ENCODE measurements around the gene CNTN4. TPM values are rescaled to one million over a fixed set of nuclear protein-coding genes. Genes with fewer than 3 reads are reported as not detected.

The CNTN4 gene
- total RNA-seq, 1 donor from 2014 or later, result 56.9 TPM

- no peak for DNase-seq
Measured at GRCh38 chr3:2415083-2415482, 316.4 kb downstream of the CNTN4 start.

DNA sequence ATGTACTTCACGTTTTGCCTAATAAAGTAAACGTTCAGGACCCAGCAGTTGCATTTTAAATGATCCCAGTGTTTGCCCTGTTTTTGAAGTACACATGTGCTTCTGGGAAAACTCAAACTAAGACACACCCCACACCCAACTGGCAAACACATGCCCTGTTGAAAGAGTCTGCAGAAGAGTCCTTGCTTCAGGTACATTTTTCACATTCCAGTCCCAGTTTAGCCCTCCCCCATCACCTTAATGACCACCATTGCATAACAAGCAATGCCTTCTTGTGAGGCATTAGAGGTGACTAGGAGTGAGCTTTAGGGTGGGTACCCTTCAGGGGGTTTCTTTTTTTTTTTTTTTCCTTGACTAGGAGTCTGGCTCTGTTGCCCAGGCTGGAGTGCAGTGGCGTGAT, 322.3 kb downstream of the CNTN4 start:
- DNase-seq, result no peak

DNA sequence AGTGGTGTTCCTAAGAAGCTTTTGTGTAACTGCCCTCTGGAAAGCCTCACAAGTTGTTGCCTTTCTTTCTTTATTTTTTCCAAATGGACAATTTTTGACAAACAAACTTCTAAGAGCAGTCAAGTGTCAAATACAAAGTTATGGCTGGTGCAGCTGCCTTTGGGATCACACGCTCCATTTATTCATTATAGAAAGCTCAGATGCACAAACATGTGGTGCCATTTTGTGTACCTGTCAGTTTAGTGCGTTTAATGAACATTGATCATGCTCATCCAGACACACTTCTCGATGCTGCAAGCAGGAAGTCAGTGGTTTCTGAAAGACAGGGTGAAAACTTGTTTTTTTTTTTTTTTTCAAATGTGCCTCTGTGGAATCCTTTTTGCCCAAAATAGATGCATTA, 324.5 kb downstream of the CNTN4 start:
- DNase-seq, result no peak

- no peak for DNase-seq
Measured at GRCh38 chr3:2441558-2441957, 342.9 kb downstream of the CNTN4 start.

DNA sequence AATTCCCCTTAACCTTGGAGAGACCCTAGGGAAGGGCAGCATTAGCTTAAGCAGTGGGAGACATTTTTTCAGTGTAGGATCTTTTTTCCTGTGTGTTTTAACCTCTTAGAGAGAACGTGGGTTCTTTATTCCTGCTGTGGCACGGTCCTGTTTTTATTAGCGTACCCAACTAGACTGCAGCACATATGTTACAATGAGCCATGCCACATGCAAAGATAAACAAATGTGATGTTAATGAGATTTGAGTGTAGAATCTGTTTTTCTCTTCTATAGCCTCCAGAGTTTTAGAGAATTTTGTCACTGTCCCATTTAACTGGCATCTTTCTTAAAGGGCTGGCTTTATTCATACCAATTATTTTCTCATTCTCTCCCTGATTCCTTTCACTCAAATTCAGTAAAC, 347.5 kb downstream of the CNTN4 start:
- DNase-seq, result no peak

DNA sequence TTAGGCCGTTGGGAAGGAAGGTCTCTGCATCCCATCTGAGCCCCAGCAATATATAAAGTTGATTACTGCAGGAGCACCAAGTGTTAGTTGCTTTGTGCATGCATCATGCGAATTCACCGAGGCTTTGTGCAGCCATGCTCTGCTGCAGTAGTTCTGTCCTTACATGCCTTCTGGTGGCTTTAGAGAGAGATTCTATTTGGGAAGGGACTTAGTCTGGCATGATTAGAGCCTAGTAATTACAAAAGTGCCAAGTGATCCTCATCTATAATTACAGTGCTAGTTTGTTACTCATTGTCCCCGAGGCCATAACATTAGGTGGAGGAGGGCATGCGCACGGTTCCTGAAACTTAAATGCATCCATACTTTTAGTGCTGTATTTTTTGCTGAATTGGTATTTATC, 353.6 kb downstream of the CNTN4 start:
- no peak for DNase-seq

DNA sequence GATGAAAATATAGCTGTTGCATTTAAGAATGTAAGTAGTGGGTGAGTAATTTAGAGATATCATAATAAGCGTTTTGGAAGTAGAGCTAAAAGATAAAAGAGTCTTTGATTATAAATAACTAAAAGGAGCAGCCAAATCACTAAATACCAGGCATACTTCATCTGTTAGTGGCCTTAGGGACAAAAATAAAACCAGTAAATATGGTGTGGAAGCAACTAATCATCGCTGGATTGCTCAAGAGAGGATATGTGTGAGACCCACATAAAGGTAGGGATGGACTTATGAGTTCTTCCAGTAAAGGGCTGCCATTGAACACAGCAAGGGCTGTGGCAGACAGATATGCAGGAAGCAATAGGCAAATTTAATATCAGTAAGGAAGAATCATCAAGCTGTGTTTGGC, 356.2 kb downstream of the CNTN4 start:
- DNase-seq, result no peak

DNA sequence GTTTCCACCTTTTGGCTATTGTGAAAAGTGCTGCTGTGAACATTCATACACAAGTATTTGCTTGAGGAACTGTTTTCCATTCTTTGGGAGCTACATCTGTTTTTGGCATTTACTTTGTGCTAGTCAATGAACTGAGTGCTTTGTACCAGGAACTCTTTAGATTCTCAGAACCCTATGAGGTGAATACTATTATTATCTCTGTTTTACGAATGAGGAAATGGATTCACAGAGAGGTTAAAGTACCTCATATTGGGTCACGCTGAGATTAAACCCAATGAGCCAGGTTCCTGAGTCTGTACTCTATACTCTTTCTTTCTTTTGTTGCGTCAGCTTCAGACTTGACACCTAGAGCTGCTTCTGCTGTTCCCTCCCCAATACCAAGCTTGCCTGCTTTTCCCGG, 358.1 kb downstream of the CNTN4 start:
- DNase-seq, result no peak

DNA sequence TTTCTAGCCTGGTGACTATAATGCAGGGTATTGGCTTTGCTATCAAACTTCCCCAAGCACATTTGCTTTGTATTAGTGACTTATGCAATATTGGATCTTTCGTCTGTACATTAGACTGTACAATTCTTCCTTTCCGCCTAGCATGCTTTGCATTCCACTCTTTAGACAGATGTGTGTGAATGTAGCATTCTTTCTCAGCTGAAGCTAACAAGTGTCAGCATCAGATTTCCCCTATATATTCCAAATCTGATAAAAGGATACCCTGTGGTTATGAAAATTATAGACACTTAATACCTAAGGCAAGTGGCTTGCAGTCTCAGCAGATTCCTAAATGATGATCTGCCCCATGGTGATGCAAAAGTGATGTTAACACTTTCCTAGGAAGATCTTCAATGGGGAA, 360.1 kb downstream of the CNTN4 start:
- no peak for DNase-seq

GRCh38 chr3:2465842-2466241, 367.2 kb downstream of the CNTN4 start:
- no peak for DNase-seq

- DNase-seq, result no peak
Measured at GRCh38 chr3:2468816-2469215, 370.1 kb downstream of the CNTN4 start.

DNA sequence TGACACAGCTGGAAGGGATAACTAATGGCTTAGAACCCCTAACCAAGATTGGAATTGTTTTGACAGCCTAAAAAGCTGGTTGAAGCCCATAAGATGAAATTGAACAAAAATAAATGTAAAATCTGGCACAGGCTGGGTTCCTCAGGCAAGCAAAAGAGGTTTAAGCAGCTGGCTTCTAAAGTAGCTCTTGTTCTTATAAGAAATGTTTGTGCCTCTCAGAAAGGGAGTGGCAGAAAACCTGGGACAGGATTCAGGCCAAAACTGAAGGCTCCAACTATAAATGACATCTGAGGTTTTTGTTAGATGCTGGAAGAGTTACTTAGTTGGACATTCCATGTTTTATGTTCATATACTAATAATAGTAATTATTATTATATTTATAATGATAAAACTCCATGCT, 378.3 kb downstream of the CNTN4 start:
- DNase-seq, result no peak

GRCh38 chr3:2477620-2478019, 379.0 kb downstream of the CNTN4 start:
- no peak for DNase-seq

GRCh38 chr3:2484162-2485026, 385.7 kb downstream of the CNTN4 start:
- DNase-seq, result no peak

GRCh38 chr3:2485027-2485375, 386.3 kb downstream of the CNTN4 start:
- DNase-seq, result no peak

- no peak for DNase-seq
Measured at GRCh38 chr3:2495746-2496145, 397.1 kb downstream of the CNTN4 start.

GRCh38 chr3:2504912-2505311, 406.2 kb downstream of the CNTN4 start:
- no peak for DNase-seq

- no peak for DNase-seq
Measured at GRCh38 chr3:2506776-2507175, 408.1 kb downstream of the CNTN4 start.

DNA sequence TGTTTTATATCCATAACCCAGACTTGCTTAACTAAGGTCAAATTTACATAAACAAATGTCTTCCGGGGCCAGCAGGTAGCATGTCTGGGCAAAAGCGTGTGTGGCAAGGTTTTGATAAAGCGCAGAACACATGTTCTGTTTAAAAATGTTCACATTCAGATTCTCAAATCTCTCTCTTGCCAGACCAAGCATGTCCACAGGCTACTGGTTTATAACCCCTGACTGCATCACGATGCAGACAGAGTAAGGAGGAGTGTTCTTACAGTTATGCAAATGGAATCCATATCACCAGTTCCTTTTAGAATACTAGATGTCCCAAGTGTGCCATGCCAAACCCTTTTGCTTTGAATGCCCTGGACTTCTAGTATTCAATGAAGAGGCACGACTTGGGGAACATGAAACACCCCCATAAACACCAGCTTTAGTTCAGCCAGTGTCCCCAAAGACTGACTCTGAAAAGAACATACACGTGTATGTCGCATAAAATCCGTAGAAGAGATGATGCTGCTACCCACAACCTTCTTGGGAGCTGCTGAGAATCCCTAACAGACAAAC, 412.0 kb downstream of the CNTN4 start:
- DNase-seq, result no peak

DNA sequence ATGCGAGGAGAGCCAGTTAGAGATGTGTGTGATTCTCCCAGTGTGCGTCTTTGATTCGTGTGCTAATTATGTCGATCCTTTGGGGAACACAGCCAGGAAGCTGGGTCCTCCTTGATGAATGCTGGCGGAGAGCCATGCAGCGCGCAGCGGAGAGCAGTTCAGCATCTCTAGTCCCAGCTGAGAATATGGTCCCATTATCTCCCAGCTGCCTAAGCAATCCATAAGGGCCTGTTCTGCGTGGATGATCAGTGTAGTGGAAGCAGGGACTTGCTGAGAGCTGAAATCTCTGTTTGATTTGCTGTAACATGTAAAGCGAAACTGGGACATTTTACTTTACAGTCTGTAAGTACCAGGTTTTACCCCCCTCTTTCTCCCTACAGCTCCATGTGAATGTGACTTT, 412.7 kb downstream of the CNTN4 start:
- DNase-seq, result no peak

DNA sequence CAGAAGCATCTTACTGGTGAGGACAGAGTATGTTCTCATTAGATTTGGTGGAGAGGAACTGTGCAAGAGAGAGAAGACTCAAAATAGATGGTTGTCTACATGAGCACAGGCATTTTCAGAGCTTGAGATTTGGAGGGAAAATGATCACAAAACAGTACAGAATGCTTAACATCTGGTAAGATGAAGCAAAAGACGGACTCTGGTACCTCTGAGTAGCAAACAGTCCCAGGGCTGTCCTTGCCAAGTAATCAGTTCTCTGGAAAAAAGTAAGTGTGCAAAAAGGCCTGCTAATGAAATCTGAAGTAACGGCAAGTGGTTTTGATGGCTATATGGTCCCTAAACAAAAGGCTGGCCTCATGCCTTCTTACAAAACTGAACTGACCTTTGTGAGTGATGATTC, 414.2 kb downstream of the CNTN4 start:
- DNase-seq, result no peak

DNA sequence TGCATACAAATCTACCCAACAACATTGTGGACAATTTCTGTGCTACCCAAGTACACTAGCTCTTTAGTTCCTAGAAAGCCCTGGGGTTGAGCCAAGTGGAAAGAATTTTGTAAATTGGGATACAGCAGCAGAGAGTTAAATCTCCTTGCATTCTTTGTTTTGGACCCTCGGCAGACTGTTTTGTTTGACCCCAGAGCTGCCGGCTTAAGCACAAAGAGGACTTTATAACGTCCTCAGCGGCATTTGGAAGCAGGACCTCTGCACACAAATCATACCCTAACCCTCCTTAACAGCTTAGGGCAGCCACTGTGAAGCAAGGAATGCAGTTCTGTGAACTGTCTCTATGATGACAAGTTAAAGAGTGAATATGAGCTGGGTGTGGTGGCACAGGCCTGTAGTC, 415.3 kb downstream of the CNTN4 start:
- DNase-seq, result no peak

DNA sequence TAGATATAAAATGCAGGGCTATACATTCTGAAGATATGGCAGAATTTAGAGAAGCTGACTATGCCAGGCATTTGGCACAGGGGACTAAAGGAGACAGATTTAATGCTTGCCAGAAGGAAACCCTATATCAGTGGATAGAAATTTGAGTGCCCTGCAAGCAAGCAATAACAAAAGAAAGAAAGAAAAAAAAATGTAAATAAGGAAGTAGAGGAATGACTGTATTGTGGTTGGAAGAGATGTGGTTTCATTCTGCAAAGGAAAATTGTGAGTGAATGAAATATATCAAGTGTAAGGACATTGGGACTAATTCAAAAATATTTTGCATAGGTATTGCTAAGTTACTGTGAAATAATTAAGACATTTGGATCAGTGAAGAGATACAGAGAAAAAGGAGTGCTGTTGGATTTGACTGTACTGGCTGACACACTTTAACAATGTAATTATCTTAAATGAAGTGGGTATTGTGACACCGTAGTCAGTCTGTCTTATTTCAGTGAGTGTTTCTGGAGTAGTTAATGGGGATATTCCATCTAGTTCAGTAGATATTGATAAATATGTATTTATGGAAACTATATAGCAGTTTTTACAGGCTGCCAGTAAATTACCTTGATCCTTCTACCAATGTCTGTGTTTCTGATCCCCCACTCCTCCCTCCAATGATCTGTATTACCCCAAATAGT, 418.2 kb downstream of the CNTN4 start:
- DNase-seq, result no peak

Data from occipital lobe (tissue), 2 donors.